Epidermal melanocyte (primary cell): ENCODE measurements around the gene MAU2.
"Not testable (repeated sequence)": the region's sequence is repeated elsewhere in the genome, so short reads cannot be mapped to it uniquely, and the experiment has no call there.

ENCODE experiments used
- DNase-seq: peaks from one replicate; pipeline ENCODE4 v3.0.0; 2011; ENCODE audit warnings: low spot score; ENCODE audit not compliant: insufficient read length

MAU2 gene

GRCh38 chr19:19345970-19346369, 25.3 kb downstream of the MAU2 start:
- no peak for DNase-seq

DNA sequence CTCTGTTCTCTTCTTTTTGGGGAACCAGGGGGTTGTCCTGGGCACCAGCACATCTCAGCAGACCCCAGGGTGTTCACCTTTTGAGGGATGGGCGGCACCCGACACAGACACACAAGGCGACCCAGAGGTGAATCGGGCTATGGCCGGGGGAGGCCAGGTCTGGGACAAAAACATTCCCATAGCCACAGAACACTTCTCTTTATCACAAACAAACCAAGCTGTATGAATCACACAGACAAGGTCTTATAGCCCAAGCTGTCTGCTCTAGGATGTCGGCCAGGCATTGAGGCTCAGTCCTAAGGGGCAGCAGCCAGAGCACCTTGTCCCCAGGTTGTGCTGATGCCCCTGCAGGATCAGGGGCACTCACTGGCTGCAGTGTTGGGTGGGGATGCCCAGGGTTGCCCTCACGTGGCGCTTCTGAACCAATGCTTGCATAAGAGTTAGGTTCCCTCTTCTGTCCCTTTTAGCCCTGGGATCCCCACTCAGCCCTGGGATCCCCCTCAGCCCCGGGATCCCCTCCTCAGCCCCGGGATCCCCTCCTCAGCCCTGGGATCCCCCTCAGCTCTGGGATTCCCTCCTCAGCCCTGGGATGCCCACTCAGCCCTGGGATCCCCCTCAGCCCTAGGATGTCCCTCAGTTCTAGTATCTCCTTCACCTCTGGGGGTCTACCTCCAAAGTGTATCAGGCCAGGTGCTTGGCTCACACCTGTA, 26.9 kb downstream of the MAU2 start:
- no peak for DNase-seq

DNA sequence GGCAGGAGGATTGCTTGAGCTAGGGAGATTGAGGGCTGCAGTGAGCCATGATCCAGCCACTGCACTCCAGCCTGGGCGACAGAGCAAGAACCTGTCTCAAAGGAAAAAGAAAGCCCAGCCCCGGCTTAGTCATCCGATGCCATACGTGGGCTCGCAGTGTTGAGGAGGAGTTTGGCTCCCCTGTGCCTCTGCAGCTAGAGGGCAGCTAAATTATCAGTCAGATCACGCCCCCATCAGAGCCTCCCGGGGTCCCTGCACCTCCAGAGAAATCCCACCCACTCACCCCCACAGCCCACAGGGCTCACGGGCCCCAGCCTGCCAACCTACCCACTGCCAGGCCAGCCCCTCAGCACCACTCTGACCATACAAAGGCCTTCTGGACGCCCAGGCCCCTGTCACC, 27.6 kb downstream of the MAU2 start:
- DNase-seq: no peak

DNA sequence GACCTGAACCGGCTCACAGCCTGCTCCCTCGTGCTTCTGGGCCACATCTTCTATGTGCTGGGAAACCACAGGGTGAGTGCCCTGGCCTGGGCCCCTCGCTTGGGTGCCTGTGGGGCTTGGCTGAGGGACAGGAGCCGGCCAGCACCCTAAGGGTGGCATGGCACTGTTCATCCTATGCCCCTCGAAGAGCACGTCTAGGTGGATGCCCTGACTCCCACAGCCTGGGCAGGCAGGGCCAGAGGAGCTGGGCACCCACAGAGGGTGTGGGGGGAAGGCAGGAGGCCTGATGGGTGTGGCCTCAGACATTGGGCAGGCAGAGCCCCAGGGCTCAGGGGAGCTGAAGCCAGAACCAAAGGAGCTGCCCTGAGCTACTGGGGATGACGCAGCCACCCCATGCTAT, 28.7 kb downstream of the MAU2 start:
- no peak for DNase-seq

- DNase-seq: not testable (repeated sequence)
Observed at GRCh38 chr19:19350756-19351155, 30.1 kb downstream of the MAU2 start.

DNA sequence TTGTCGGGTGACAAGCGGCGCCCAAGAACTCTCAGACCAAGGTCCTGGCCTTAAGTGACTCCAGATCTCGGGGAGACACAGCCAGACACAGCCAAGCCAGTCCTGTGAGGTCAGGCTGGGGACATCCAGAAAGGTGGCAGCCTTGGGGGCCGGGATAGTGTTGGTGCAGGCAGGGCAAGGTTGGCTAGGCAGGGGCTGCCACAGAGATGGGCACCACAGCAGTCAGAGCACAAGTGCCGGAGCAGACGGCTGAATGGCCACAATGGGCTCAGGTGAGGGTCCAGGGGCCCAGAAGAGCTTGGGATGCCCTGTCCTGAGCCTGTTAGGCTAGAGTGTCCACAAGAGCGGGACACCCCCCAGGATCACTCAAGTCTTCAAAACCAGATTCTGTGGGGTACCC, 32.2 kb downstream of the MAU2 start:
- DNase-seq: no peak

DNA sequence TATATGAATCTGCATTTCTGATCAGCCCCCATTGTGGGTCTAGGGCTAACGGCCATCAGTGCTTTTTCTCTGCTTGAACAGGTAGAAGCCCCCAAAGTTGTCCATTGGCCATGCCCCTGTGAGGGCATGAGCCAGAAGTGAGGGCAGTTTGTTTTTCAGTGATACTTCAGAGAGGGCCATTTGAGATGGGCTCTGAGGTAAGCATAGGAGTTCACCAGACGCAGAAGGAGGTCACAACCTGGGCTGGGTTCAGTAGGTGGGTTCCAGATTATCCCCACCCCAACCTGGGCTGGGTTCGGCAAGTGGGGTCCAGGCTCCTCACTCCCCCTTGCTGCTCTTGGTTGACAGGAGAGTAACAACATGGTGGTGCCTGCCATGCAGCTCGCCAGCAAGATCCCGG, 33.4 kb downstream of the MAU2 start:
- DNase-seq: no peak

GRCh38 chr19:19354932-19355331, 34.3 kb downstream of the MAU2 start:
- DNase-seq: no peak

- DNase-seq: no peak
Observed at GRCh38 chr19:19355606-19356139, 35.0 kb downstream of the MAU2 start.

- DNase-seq: no peak
Observed at GRCh38 chr19:19356500-19356899, 35.9 kb downstream of the MAU2 start.

DNA sequence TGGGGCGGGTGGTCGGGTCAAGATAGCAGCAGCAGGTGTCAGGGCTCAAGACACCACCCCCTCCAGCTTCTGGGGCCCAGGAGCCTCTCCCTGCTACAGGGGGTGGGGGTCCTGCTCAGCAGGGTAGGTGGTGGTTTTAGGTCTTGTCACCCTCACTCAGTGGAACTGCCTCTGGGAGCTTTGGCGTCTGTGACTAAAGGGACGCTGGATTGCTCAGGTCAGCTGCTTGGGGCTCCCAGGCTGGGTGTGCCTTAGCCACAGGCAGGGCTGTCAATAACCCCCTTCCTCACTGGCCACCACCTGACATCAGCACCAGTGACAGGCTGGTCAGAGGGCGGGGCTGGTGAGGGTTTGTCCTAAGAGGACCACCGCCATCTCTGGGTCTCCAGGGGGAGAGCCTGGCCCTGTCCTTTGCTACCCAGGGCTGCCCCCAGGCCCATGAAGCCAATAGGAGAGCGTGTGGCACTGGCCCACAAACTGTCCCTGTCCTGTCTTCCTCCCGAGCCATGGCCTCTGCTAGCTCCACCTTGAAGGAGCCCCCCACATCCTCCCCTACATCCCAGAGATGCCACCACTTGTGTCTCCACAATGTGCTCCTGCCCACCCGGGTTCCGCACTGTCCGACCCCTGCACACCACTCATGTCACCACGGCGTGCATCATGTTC, 36.4 kb downstream of the MAU2 start:
- no peak for DNase-seq

DNA sequence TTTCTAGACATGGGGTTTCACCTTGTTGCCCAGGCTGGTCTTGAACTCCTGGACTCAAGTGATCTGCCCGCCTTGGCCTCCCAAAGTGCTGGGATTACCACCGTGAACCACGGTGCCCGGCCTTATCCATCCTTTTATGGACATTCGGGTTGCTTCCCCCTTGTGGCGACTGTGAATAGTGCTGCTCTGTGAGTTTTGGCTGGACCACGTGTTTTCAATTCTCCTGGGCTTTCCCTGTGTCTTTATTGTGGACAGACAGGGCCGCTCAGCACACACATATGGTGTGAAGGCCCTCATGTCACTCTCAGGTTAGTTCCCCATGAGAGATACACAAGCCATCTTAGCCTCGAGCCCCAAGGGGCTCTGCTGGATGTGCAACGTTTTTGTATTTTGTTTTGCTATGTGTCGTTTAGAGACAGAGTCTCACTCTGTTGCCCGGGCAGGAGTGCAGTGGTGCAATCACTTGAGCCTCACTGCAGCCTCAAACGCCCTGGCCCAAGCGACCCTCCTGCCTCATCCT, 40.5 kb downstream of the MAU2 start:
- peak; percentile 88 for DNase-seq

- no peak for DNase-seq
Observed at GRCh38 chr19:19362075-19362474, 41.4 kb downstream of the MAU2 start.

GRCh38 chr19:19366434-19367396, 46.1 kb downstream of the MAU2 start:
- DNase-seq: peak; percentile 37

DNA sequence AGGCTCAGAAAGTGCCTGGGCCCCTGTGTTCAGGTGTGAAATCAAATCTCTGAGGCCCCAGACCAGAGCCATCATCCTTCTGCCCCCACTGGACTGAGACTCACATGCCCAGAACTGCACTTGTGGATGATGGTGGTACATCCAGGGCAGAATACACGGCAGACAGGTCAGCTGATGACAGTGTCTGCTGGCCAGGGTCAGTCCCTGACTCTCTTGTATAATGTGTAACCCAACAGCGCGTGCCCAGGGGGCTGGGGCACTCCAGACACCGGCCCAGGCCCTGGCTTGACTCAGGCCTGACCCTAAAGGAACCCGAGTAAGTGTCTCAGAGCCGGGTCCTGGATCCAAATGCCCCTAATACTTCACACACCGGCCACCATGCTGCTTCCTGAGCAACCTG, 47.5 kb downstream of the MAU2 start:
- DNase-seq: no peak

DNA sequence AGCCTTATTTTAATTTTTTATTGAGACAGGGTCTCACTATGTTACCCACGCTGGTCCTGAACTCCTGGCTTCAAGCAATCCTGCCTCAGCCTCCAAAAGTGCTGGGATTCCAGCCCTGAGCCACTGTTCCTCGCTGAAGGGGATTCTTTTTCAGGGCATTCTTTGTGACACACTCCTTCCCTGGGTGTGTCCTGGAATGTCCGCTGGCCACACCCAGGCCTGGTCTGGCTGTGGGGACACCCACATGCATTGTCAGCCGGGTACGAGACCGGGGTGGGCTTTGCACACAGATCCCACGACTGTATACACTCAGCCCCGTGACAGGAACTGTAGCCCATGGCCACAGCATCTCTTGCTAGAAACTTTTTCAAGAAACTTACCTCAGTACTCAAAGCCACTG, 50.4 kb downstream of the MAU2 start:
- DNase-seq: no peak

DNA sequence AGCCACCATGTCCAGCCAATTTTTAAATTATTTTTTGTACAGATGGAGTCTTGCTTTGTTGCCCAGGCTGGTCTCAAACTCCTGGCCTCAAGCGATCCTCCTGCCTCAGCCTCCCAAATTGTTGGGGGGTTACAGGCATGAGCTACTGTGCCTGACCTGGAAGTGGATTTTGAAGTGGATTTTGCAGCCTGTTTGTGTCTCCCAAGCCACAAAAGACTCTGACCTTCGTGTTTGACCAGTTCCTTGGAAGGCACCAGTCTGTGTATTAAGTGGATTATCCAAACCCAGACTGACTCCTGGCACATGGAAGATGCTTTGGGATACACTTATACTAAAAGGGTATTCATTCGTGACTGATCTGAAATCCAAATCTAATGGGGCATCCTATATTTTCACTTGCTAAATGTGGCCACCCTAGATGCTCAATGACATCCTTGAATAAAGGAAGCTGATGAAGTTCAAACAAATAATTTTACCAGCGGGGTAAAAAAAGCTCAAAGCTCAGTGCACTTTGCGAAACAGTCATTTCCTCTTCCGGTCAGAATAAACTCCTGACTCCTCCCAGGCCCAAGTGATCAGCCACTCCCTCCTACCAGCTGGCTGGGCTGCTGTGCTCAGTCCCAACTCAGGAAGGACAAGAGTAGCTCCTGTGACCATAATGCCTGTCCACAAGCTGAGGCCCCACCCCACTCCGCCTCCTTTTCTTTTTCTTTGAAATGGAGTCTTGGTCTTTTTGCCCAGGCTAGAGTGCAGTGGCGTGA, 52.2 kb downstream of the MAU2 start:
- no peak for DNase-seq

DNA sequence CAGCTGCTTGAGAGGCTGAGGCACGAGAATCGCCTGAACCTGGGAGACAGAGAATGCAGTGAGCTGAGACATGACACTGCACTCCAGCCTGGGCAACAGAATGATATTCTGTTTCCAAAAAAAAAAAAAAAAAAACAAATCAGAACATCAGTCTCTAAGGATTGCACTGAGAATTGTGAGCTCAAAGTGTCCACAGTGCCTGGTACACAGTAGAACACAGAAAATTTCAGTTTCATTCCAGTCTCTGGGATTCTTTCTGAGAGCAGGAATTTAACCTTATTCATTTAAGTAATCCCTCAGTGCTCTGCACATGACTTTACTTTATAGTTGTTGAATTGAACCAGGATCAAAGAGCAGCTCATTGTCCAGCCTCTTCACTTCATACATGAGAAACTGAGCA, 58.9 kb downstream of the MAU2 start:
- no peak for DNase-seq

DNA sequence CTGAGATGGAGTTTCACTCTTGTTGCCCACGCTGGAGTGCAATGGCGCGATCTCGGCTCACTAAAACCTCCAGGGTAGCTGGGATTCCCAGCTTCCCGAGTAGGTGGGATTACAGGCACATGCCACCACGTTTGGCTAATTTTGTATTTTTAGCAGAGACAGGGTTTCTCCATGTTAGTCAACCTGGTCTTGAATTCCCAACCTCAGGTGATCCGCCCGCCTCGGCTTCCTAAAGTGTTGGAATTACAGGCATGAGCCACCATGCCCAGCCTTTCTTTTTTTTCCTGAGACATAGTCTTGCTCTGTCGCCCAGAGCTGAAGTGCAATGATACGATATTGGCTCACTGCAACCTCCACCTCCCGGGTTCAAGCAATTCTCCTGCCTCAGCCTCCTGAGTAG, 59.7 kb downstream of the MAU2 start:
- DNase-seq: not testable (repeated sequence)

DNA sequence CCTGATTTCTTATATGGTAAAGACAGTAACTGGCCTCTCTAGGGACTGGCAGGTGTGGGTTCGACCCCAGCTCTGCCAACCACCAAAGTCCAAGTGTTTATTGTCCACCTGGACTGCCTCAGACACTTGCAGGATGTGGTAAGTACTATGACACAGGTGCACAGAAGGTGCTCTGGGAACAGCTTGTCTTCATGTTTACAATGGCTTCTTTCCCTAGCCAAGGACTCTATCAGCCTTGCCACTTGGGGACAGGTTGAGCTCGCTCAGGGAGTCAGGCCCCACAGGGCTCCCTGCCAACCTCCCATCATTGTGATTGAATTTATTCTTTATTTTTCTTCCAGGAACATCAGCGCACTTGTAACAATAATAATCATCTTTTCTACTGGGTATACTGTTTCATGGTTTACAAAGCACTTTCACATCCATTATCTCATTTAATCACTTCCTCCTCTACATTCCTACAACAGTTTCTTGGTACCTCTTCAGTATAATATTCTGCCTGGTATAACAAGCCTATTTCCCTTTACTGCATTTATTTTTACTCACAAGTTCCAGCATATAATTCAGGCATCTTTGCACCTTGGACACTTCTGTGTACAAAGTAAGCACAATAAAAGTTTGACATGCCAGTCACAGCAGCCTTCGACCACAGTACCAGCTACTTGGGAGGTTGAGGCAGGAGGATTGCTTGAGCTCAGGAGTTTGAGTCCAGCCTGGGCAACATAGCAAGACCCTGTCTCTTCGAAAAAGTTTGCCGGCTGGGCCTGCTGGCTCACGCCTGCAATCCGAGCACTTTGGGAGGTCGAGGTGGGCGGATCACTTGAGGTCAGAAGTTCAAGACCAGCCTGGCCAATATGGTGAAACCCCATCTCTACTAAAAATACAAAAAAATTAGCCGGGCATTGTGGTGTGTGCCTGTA, 60.6 kb downstream of the MAU2 start:
- no peak for DNase-seq
